MM.1S (cell line): Measurements from ENCODE around the gene FAM20C.

Experiments used
- CTCF ChIP-seq: fragments of 300-600 bp; sonication (generic); IDR thresholded peaks from 2 replicates; pipeline ENCODE4 v1.5.1; 2016; ENCODE audit warnings: antibody characterized with exemption, low read length, mixed read lengths
- EZH2 ChIP-seq: fragments of 300-600 bp; sonication (generic); optimal IDR thresholded peaks from 2 replicates; pipeline ENCODE3; 2017; ENCODE audit warnings: low read depth, mild to moderate bottlenecking, antibody characterized with exemption, low read length, mixed read lengths
- EZH2phosphoT487 ChIP-seq: fragments of 300-600 bp; sonication (generic); IDR thresholded peaks from 2 replicates; pipeline ENCODE4 v1.6.1; 2018; ENCODE audit warnings: antibody characterized with exemption, low read length

GRCh38 chr7:272631-273030 lies 80.3 kb downstream of the FAM20C start:
- no peak for TF ChIP-seq EZH2
- no peak for TF ChIP-seq CTCF
- TF ChIP-seq EZH2phosphoT487 = no peak
